Cardiac fibroblast (primary cell): ENCODE results near the gene PEDS1.
A peak's percentile ranks its signal among the peaks of the same experiment; 100 is the strongest.

Experiments used
- DNase-seq, 2 donors: peaks; one replicate each; pipeline versions ENCODE4 v3.0.0 to v3.0.0-alpha.2; 2010; ENCODE audit warnings: low read depth in 2 of 2
- H3K4me3 ChIP-seq, 2 donors: replicated peaks in 1 of 2; 1 replicate in 1 of 2; 2 replicates in 1 of 2; pipeline ENCODE4 v1.5.1; 2011; ENCODE audit warnings: low read depth in 2 of 2, low read length in 2 of 2, mild to moderate bottlenecking in 2 of 2, moderate library complexity in 1 of 2
- CTCF ChIP-seq: IDR thresholded peaks from one replicate; pipeline ENCODE4 v1.5.1; 2011; ENCODE audit warnings: low read depth, mild to moderate bottlenecking, low read length, inconsistent platforms

Gene PEDS1

GRCh38 chr20:50130356-50130723 lies 23.2 kb downstream of the PEDS1 start:
- TF ChIP-seq CTCF: no peak
- peak in 1 of 2 donors; percentile 39 for DNase-seq
- H3K4me3 ChIP-seq: no peak overlapping the region

DNA sequence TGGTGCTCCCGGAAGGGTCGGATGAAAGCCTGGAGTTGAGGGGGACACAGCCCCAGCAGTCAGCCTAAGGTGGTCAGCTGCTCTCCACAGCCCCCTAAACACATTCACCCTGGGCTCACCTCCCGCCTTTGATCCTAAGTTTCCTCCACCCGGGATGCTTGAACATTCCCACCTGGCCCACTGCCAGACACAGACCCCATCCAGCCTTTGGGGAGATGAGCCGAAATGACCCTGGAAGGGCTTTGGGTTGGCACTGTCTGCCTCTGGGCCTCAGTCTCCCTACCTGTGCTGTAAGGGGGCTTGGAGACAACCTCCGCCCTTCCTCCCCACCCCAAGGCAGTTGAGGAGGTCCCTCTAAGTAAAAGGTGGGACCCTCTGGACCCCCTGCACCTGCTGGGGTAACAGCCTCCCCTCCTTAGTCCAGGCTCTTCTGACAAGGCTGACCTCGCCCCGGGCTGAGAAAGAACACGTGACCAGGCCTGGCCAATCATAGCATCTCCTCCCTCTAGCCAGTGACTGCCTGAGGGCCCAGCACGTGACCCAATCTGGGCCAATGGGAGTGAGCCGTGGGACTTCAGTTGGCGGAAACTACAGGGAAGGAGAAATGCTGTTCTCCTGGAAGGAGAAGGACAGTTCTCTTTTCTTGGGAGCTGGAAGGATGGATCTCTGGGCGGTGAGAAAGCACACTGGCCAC lies 23.7 kb downstream of the PEDS1 start:
- no peak overlapping the region for H3K4me3 ChIP-seq
- no peak for TF ChIP-seq CTCF
- no peak for DNase-seq

DNA sequence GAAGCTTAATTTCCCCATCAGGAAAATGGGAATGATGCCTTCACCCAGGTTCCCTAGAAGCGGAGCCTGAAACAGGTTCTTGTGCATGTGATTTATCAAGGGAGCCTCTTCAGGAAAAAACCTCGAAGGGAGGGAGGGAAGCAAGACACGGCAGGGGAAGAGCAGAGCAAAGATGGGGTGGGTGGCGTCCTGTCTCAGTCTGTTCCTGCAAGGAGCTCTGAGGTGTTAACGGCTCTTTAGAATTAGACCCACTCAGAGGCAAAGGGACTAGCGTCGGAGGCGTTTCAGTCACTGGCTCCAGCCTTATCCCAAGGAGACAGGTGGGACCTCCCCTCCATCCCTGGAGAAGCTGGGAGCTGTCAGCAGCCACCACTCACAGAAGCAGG lies 25.0 kb downstream of the PEDS1 start:
- no peak for DNase-seq
- no peak for TF ChIP-seq CTCF
- H3K4me3 ChIP-seq: no peak overlapping the region

GRCh38 chr20:50127587-50128519 lies 25.7 kb downstream of the PEDS1 start:
- DNase-seq: no peak
- TF ChIP-seq CTCF: no peak
- no peak overlapping the region for H3K4me3 ChIP-seq

DNA sequence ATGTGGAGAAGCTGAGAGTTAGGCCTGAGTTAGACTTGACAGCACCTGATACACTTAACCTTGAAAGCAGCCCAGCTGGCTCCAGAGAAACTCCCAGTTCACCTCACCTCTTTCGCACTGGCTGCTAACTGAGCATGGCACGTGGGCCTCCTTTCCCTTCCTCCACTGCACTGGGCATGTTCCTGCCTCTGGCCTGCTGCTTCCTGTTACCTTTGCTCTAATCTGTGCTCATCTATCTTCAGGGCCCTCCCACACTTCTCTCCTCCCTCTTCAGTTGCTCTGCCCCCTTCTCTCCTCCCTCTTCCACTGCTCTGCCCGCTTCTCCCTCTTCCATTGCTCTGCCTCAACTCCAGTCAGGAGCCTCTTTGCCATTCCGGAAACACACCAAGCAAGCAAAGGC lies 26.9 kb downstream of the PEDS1 start:
- no peak for TF ChIP-seq CTCF
- H3K4me3 ChIP-seq: no peak overlapping the region
- DNase-seq: no peak

DNA sequence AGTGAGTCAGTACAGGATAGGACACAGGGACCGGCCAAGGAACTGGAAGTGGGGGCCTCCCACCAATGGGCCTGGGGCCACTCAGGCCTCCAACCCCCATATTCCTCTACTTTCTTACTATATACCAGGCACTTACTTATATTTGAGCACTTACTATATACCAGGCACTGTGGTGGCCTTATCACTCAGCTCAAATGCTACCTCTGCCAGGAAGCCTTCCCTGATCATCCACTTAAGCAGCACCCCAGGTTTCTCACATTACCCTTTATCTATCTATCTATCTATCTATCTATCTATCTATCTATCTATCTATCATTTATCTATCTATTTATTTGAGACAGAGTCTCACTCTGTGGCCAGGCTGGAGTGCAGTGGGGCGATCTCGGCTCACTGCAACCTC lies 28.2 kb downstream of the PEDS1 start:
- DNase-seq: no peak
- no peak for TF ChIP-seq CTCF
- no peak overlapping the region for H3K4me3 ChIP-seq
